CD4-positive, alpha-beta T cell treated with Interleukin-15 for 1 hour (primary cell): Measurements from ENCODE around the gene GJC2.

Experiments used
- DNase-seq: peaks from one replicate; pipeline ENCODE4 v3.0.0-alpha.2; 2020

Gene GJC2

DNA sequence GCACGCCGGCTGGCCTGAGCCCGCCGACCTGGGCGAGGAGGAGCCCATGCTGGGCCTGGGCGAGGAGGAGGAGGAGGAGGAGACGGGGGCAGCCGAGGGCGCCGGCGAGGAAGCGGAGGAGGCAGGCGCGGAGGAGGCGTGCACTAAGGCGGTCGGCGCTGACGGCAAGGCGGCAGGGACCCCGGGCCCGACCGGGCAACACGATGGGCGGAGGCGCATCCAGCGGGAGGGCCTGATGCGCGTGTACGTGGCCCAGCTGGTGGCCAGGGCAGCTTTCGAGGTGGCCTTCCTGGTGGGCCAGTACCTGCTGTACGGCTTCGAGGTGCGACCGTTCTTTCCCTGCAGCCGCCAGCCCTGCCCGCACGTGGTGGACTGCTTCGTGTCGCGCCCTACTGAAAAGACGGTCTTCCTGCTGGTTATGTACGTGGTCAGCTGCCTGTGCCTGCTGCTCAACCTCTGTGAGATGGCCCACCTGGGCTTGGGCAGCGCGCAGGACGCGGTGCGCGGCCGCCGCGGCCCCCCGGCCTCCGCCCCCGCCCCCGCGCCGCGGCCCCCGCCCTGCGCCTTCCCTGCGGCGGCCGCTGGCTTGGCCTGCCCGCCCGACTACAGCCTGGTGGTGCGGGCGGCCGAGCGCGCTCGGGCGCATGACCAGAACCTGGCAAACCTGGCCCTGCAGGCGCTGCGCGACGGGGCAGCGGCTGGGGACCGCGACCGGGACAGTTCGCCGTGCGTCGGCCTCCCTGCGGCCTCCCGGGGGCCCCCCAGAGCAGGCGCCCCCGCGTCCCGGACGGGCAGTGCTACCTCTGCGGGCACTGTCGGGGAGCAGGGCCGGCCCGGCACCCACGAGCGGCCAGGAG is 8.6 kb downstream of the GJC2 start:
- no peak for DNase-seq

DNA sequence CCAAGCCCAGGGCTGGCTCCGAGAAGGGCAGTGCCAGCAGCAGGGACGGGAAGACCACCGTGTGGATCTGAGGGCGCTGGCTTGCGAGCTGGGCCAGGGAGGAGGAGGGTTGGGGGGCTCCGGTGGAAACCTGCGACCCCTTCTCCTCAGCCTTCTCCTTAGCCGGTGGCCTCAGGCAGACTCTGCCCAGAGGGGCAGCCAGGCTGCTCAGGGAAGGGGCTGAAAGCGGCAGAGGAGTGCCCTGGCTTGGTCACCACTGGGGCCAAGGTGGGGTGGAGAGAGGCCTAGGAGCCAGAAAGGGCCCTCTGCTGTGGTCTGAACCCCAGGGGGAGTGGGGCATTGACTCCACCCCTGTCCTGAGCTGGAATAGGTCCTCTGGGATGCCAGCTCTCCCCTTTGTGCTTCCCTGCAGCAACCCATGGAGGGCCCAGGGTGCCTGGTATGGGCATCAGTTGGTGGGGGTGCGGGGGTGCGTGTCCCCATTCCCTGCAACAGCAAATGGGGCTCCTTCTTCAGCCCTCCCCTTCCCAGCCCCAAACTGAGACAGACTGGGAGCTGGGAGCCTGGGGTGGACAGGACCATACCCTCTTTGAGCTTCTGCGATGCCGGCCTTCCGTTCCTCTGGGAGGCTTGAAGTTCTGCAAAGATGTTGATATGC is 9.4 kb downstream of the GJC2 start:
- DNase-seq, result no peak

DNA sequence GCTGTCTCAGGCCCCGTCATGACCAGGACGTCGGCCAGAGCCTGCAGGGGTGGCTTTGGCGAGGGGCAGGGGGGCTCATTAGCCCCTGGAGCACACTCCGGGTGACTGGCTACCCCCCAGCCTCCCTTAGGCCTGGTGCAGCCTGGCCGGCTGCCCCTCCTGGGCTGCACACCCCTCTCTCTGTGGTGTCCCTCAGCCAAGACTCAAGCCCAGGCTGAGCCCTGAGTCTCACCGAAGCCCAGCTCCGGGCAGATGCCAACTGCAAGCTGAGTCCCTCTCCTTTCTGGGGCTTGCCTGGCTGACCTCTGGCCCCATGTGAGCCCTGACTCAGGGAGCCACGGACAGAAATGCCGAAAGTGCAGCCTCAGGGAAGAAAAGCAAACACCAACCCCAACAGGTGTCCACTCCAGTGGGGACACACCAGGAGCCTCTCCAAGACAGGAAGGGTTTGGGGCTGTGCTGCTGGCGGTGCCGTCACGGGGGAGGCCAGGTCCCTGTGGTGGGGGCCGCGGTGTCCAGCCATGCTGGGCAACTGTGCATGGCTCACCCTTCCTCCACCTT is 10.6 kb downstream of the GJC2 start:
- no peak for DNase-seq

GRCh38 chr1:228161362-228161761 is 11.6 kb downstream of the GJC2 start:
- no peak for DNase-seq

GRCh38 chr1:228161866-228162265 is 12.1 kb downstream of the GJC2 start:
- DNase-seq, result no peak

- DNase-seq, result no peak
These were observed 12.7 kb downstream of the GJC2 start for GRCh38 chr1:228162286-228163006.

DNA sequence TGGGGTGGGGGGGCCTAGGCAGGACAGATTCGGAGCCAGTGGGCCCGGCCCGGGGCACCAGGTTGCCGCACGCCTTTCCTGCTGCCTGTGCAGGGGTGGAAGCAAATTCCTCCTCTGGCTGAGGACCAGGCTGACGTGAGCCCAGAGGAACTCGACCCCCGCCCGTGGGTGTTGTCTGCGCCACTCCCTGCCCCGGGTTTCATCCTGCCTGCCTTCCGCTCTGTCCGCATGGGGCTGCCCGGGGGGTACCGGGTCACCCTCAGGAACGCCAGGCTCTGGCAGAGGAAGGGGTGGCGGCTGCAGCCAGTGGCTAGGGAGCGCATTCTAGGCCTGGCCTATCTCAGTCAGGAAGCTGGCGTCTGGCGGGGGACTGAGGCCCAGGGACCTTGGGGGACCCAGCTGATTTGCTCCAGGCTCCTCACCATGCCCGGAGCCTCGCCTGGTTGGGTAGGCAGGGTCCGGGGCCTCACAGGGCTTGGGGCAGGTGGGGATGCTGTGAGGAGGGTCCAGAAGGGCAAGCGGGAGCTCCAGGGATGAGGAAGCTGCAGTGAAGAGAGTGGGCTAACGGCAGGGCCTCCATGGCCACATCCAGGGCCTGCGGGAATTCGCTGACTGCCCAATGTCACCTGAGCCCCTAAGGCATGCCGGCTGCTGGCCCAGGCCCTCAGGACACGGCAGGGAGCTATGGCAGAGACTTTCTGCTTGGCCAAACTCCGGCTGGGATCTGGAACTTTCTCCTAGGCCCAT is 13.4 kb downstream of the GJC2 start:
- no peak for DNase-seq

DNA sequence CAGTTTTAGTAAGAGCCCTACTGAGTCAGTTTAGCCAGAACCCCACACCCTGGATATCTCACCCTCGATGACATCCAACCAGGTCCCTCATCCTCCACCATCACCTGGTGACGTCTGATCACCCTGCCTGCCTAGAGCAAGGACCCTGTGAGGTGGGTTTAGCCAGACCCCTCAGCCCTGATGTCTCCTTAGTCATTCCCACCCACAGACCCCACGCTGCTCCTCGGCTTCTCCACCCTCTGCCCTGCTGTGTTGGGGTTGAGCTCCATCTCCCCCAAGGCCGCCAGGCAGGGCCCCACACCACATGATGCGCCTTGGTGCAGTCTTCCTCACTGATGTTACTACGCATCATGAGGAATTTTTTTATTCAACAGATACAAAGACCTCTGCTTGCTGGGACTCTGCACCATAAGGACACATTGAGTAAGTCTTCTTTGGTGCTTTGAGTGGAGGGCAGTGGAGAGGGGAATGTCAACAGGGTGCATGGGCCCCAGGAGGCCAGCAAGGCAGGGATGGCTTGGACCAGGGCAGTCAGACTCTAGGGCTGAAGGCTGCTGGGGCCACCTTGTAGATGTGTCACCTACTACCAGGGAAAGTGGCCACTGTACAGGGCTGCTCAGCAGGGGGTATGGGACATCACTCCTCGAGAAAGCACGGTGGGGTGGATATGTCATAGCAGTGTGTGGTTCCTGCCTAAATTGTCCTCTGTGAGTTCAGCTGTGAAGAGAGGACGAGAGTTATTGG is 14.2 kb downstream of the GJC2 start:
- no peak for DNase-seq

- peak; percentile 45 for DNase-seq
These were observed 15.0 kb downstream of the GJC2 start for GRCh38 chr1:228164561-228165371.

GRCh38 chr1:228165372-228166169 is 15.8 kb downstream of the GJC2 start, which contains the start of gene IBA57:
Gene IBA57 (plus strand): TSS chr1:228165804. CDS start chr1:228165817, 13 bp downstream.
- peak; percentile 100 for DNase-seq

- DNase-seq, result peak; percentile 84
These were observed 16.6 kb downstream of the GJC2 start for GRCh38 chr1:228166170-228166936.

DNA sequence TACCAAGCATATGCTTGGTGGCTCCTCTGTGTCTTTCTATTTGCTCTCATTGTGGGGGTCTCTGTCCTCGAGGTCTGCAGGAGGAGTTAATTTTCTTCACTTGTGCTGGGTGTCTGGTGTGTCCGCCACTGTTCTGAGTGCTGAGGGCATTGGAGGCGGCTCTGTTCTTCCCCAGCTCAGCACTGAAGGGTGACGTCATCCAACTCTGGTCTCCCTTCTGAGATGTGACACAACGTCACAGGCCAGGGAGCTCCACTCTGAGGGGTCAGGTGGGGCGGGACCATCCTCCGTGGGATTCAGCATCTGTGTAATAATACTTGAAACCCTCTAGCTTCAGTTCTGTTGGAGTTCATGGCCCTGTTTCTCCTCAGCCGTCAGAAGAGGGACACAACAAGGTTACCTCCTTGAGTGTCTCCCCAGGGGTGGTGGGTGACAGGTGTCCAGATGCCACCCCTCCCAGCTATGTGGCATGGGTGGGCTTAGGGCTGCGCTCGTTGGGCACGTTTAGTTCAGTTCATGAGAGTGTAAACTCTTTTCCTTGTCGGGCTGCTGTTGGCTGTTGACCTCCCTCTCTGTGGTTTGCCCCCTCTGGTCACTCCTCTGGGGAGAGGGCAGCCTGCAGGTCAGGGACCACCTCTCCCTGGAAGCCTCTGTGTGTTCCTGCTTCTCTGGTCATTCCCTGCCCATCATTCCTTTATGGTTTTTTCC is 19.0 kb downstream of the GJC2 start:
- no peak for DNase-seq

DNA sequence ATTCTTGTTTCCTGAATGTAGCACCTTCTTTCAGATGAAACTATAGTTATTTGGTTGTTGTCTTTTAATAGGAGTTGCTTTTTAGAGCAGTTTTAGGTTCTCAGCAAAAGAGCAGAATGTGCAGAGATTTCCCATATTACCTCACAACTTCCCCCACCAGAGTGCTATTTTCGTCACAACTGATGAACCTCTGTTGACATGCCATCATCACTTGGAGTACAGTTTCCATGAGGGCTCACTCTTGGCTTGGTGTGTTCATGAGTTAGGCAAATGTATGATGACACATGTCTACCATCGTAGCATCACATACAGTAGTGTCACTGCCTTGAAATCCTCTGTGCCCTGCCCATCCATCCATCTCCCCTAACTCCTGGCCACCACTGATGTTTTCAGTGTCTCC is 19.6 kb downstream of the GJC2 start:
- no peak for DNase-seq

DNA sequence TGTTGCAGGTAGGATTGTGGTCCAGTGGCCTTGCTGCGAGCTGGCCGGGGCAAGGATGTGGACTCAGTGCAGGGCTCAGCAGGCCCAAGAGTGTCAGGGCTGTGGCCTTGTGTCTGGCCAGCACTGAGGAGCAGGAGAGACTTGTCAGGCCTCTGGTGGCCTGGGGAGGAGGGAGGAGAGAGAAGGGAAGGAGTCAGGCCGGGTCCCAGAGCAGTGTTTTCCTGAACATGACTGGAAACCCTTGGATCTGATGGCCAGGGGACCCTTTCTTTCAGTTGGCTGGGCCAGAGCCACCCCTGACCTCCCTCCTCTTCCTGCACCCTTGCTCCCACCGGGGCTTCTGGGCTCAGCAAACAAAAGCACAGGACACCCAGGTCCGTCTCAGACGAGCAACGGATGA is 20.9 kb downstream of the GJC2 start:
- no peak for DNase-seq

GRCh38 chr1:228171221-228171891 is 21.6 kb downstream of the GJC2 start:
- no peak for DNase-seq

GRCh38 chr1:228172591-228173527 is 23.1 kb downstream of the GJC2 start:
- no peak for DNase-seq
